GM13976 (cell line): ENCODE measurements around the gene LAP3.
A peak's percentile ranks its signal among the peaks of the same experiment; 100 is the strongest.

Experiments
- DNase-seq: peaks from one replicate; pipeline ENCODE4 v3.0.0; 2012; ENCODE audit warnings: low spot score
- in situ Hi-C: fragments of 300-500 bp; cut with MboI; formaldehyde crosslinking; loops from one replicate; pipeline ENCODE4 v1.12.0; 2022; ENCODE audit warnings: low sequenced_read_pairs, mixed read lengths, inconsistent platforms; ENCODE audit not compliant: unreplicated experiment
- TF ChIP-seq, protein P1 (sequence below): IDR thresholded peaks from 2 replicates; pipeline ENCODE4 v1.5.1; 2012; ENCODE audit warnings: borderline replicate concordance, mild to moderate bottlenecking; ENCODE audit not compliant: insufficient read depth; ENCODE audit errors: extremely low read depth, missing control alignments, control extremely low read depth

The LAP3 gene

DNA sequence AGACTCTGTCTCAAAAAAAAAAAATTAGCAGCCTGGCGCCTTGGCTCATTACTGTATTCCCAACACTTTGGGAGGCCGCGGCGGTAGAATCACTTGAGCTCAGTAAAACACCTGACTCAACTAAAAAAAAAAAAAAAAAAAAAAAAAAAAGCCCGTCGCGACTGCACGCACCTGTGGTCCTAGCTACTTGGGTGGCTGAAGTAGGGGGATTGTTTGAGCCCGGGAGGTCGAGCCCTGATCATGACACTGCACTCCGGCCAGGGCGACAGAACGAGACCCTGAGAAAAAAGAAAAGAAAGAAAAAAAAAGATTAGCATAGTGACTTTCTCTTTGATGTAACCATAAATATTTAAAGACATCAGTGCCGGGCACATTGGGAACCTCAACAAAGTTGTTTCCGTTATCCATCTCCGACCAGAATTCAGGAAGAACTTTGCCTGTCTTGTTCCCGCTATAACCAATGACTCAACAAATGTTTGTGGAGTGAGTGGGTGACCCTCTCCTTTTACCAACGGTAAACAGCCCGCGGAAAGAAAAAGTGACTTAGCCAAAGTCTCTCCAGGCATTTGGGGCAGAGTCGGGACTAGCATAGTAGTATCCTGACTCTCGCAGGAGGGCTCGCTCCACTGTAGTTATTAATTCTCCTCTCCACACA is 36.9 kb downstream of the LAP3 start:
- TF ChIP-seq, protein P1, sequence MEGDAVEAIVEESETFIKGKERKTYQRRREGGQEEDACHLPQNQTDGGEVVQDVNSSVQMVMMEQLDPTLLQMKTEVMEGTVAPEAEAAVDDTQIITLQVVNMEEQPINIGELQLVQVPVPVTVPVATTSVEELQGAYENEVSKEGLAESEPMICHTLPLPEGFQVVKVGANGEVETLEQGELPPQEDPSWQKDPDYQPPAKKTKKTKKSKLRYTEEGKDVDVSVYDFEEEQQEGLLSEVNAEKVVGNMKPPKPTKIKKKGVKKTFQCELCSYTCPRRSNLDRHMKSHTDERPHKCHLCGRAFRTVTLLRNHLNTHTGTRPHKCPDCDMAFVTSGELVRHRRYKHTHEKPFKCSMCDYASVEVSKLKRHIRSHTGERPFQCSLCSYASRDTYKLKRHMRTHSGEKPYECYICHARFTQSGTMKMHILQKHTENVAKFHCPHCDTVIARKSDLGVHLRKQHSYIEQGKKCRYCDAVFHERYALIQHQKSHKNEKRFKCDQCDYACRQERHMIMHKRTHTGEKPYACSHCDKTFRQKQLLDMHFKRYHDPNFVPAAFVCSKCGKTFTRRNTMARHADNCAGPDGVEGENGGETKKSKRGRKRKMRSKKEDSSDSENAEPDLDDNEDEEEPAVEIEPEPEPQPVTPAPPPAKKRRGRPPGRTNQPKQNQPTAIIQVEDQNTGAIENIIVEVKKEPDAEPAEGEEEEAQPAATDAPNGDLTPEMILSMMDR = no peak
- in situ Hi-C loops = no loop called here
- no peak for DNase-seq

DNA sequence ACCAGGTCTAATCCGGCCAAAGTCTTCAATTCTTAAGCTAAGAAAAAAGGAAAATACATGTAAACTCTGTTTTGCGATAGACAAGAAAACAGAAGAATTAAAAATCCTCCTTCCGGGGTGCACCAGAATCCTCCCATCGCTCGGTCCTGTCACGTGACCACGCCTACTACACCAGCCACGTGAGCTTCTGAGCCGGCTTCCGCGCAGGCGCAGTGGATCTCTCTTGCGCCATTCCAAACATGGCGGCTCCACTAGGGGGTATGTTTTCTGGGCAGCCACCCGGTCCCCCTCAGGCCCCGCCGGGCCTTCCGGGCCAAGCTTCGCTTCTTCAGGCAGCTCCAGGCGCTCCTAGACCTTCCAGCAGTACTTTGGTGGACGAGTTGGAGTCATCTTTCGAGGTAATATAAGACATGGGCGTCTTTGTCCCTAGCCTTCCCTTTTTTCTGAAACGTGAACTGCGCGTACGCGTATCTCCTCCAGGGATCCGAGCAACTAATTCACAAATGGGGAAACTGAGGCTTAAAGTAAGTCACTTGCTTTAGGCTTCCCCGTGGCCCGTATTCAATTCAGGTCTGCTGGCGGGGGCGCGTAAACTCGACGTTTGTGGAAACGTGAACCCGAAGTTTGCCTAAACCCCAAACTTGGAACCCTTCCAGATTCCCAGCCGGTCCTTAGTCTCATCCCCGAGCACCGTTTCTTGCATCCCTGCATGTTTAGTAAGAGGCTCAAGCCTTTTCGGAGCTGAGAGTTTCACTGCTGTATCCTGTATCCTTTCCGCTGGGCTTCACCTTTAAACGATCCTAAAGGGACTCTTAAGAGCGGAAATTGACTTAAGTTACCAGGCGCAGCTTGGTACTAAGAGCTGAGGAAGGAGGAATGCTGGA is 37.7 kb downstream of the LAP3 start, which contains the start of gene MED28:
MED28 (plus strand) TSS at position 226 of the 884 bp plus-strand sequence; CDS start at position 240, 14 bp downstream.
- peak; percentile 98 for DNase-seq
- in situ Hi-C loops = no loop called here
- TF ChIP-seq, protein P1 = no peak

DNA sequence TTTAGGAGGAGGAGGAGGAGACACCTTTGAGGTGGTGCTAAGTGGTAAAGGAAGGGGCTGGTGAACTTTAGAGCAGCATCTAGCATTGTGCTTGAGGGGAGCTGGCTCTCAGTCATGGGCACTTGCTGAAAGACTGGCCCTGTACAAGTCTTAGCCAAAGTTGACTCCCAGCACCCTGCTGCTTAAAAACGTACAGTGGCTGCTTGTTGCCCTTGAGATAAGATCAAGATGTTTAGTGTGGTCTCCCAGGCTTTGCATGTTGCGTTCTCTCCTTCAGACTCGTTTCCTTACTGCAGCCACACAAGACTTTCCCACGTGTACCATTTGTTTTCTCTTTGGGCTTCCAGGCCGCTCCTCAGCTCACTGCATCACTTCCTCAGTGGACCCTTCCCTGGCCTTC is 39.3 kb downstream of the LAP3 start:
- in situ Hi-C loops = no loop called here
- TF ChIP-seq, protein P1 = no peak
- no peak for DNase-seq

DNA sequence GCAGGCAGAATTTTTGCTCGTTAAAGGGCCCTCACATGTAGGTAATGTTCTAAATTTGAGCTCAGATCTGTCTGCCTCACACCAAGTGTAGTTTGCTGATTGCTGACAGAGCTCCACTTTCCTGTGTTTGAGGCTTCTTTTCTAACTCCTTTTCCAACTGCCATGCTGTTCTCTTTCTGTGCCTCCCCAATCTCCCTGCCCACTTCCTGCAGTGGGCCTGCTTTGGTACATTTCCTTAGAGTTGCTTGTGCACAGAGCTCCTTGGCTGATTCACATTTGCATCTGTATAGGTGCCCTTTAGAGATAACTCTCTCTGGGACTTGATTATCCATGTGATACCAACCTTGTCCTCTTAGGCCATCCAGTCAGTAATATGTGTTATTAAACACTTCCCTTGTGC is 41.9 kb downstream of the LAP3 start:
- DNase-seq = no peak
- in situ Hi-C loops = no loop called here
- TF ChIP-seq, protein P1 = no peak

DNA sequence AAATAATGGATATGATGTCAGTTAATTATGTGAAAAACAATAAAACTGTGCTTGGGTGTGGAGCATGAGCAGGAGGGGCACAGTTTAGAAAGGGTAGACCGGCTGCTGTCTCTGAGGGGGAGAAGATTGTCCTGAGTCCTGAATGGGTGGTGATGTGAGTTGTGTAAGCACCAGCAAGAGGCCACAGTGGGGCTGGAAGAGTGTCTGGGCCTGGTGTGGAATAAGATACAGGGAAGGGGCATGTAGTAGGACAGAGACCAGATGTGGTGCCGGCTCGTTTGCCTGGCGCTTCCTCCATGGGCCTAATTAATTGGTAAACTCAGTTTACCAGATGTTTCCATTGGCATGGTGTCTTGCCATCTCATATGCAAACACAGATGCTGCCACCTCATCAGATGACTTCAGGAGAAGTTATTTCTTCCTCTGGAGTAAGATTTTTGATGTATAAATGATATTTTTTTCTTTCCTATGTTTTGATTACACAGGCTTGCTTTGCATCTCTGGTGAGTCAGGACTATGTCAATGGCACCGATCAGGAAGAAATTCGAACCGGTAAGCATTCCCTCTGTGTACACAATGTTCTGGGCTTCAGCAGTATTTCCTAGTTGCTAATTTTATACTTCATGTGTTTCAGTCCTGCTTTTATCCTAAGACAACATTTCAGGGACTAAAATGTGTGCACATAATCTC is 42.6 kb downstream of the LAP3 start:
- DNase-seq = no peak
- in situ Hi-C loops = loop anchor here (10.0 kb wide), 1 partner anchor 65 kb away; no protein-coding TSS in a partner anchor
- TF ChIP-seq, protein P1 = no peak

DNA sequence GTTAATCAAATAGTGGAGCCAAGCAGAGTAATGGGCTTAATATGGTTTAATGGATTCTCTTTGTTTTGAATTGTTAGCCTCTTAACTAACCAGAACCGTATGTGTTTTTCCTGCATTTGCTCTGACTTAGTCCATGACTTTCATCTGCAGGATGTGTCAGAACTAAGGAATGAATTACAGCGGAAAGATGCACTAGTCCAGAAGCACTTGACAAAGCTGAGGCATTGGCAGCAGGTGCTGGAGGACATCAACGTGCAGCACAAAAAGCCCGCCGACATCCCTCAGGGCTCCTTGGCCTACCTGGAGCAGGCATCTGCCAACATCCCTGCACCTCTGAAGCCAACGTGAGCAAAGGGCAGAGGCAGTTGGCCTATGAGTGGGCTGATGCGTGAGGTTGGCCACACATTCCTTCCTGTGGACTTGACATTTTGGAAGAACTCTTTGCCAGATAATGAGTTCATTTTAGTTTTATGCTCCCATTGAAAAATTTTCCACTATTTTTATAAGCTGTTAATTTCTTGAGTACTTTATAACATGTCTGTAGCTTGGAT is 46.5 kb downstream of the LAP3 start:
- in situ Hi-C loops = loop anchor here (10.0 kb wide), 1 partner anchor 69 kb away; no protein-coding TSS in a partner anchor
- DNase-seq = no peak
- TF ChIP-seq, protein P1 = no peak
